Measurements from ENCODE around the gene CLSTN1.

CLSTN1 gene

DNA sequence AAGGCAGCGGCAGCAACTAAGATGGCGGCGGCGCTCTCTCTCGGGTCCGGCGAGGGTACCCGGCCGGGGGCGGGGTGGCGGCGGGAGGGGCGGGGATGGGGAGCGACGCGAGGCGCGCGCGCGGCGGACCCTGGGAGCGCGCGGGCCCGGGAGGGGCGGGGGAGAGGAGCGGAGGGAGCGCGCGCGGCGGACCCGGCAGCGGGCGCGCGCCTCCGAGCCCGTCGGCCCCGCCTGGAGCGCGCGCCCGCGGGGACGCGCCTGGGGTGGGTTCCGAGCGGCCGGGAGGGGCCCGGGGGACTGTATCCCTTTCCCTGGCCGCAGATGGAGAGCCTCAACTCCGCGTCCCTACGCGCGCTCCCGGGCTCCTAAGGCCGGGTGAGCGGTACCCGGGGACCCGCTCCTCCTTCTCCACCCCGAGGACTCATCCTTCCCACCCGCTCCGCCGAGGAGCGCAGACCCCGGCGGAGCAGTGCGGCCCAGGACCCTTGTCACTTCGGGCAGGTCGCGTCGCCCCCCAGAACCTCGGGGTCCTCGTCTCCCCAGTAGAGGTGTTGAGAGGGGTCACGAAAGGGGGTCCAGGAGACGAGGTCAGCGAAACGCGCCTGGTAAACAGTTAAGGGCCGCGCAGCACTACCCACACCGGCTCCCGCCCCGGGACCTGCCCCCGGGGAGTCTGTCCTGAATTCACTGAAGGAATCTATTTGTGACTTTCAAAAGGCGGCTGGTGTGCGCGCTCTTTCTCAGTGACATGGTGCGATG lies at the start of gene CLSTN1:
Gene CLSTN1, minus strand, starts transcription at position 23 of the 759 bp plus-strand sequence. CDS start 232 bp downstream, outside the sequence.
- DNase-seq (ENCODE audit: low read depth) = no peak

DNA sequence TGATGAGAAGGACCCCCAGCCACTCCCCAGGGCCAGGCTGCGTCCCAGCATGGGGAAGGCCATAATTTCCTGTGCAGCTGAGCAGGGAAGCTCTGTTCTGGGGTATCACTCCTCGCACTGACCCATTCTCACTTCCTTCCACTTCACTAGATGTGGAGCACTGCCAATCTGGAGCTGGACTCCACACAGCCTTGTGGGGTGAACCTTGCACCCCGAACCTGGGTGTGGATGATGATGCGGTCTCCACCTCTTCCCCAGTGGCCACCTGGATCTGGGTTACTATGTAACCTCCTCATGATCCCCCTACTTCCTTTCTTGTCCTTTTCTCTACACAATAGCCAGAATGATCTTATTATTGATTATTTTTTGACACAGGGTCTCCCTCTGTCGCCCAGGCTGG lies 49.6 kb upstream of the CLSTN1 start:
- no peak for DNase-seq (ENCODE audit: low read depth)

- no peak for DNase-seq (ENCODE audit: low read depth)
Observed at GRCh38 chr1:9872430-9873165, 48.8 kb upstream of the CLSTN1 start.

DNA sequence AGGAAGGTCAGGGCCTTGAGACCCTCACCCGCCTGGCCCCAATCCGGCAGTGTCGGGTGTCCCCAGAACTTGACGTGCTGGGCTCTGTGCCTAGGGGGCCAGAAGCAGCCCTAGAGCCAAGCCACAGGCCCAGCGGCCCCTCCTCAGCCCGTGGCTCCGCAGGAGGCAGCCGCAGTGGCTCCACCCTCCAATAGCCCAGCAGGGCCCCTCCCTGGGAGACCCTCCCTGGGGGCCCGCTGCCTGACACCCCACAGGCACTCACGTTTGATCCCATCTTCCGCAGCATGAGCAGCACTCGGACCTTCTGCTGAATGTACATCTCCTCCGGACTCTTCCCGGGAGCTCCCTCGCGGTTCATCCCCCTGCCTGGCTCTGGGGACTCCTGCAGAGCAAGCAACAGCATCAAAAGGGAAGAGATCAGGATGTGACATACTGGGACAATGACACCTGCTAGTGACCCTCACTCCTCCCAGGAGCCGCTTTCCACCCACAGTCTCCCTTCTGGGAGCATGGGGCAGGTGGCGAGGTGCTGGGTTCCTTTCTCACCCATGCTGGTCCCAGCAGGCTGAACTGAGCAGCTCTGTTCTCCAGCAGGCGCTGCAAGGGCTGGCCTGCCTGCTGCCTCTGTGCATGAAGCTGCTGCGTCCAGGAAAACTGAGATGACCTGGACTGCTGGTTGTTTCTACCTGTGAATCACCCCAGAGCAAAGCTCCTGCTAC lies 48.1 kb upstream of the CLSTN1 start:
- no peak for DNase-seq (ENCODE audit: low read depth)

DNA sequence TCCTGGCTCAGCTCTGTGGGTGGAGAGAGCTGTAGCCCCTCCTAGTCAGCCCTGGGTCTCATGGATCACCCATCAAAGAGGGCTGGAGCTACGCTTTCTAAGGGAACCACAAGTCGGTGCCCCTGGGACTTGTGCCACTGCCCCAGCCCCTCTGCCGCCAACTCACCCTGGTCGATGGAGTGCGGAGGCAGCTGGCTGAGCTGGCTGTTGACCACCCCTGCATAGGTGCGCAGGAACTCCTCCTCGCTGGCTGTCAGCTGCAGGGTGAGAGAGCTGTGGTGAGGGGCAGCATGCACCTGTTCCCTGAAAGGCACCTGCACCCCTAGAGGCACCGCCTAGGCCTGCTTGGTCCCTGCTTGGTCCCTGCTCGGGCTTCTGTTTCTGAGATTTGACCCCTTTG lies 47.3 kb upstream of the CLSTN1 start:
- DNase-seq (ENCODE audit: low read depth) = no peak

DNA sequence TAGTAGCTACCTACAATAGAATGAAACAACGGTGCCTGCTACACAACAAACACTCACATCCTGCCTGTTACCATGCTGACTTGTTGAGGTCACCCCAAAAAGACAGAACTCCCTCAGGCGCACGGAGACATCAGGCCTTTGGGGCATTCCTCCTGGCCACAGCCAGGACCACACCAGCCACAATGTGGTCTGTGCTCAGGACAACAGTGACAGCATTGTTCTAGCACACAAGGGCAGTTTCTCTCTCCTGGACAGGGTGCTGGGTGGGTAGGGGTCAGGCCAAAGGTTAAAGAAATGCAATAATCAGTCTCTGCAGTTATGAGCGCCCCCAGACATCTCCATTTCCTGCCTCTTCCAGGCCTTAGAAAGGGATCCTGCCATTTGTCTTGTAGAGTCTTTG lies 46.8 kb upstream of the CLSTN1 start:
- no peak for DNase-seq (ENCODE audit: low read depth)

- DNase-seq (ENCODE audit: low read depth) = no peak
Observed at GRCh38 chr1:9869831-9870251, 46.1 kb upstream of the CLSTN1 start.

DNA sequence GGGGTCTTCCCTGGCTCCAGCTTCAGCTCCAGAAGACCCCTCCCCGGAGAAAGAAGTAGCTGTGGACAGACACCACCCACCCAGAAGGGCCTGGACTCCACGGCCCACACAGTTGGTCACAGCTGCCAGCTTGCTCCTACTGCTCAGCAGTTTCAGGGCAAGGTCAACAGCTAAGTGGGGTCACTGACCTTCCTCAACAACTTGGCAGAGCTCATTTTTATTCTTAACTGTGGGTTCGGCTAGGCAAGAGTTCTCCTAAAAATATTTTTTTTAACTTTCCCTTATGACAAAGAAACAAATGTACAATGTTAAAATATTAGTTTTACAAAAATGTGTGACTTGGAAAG lies 44.5 kb upstream of the CLSTN1 start:
- no peak for DNase-seq (ENCODE audit: low read depth)

DNA sequence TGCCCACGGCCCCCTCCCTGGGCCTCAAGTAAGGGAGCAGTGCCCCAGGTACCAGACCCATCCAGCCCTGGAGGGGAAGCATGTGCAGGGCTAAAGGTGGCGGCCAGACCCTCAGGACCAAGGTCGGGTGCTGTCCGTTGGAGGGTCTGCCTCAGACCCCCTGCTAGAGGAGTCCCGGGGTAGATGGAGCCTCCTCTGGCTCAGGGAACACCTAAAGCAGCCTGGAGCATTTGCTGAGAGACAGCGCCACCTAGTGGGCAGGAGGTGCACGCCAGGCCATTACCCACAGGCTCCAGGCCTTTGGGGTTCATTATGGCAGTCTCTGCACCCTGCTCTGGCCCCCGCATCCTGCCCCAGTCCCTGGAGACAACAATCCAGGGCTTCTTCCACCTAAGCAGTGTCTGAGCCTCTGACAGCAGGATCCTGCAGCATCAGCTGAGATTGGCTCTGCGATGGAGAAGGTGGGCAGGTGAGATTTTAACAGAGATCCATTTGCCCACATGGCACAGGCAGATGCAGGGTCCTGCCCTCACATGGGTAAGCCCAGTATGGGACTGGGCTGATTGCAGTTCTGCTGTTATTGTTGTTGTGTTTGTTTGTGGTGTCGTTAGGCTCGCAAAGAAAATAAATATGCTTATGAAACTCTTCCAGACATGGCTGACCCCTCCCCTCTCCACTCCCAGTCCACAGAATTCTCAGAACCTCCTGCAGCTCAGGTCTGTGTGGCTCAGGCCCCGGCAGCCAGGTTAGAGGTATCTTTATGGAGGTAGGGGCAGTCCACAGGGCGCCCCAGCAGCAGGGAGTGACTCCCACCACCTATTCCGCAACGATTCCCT lies 43.9 kb upstream of the CLSTN1 start:
- DNase-seq (ENCODE audit: low read depth) = peak; percentile 36

DNA sequence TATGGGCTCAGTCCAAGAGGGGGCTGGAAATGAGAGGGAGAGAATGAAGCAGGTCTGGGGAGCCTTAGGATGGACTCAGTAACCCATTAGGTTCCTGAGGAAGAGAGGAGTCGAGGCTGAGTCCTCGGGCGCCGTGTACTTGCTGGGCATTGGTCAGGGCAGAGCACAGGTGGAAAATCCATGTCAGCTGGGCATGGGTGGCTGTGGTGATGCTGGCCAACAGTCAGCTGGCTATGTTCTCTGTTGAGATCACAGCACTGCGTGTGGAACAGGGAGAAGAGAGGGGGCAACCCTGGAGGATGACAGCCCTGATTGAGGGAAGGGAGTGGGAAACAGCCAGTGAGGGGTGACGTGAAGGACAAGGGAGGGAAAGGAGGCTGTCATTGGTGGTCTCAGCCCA lies 43.1 kb upstream of the CLSTN1 start:
- no peak for DNase-seq (ENCODE audit: low read depth)

- no peak for DNase-seq (ENCODE audit: low read depth)
Observed at GRCh38 chr1:9865724-9866123, 42.0 kb upstream of the CLSTN1 start.

DNA sequence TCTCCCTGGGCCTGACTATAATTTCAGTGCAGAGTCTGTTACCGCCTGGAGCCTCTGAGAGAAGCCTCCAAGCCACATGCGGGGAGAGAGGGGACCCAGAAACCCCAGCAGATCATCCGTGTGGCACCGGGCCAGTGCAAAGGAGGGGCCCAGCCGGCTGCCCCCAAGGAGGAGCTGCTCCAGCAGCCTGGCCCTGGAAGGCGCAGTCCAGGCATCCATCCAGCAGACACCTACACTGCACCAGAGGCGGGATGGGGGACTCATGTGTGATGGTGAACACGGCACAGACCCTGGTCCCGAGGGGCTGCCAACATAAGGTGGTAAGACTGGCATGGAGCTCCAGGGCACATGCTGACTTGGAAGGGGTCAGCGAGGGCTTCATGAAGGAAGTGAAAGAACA lies 39.6 kb upstream of the CLSTN1 start:
- no peak for DNase-seq (ENCODE audit: low read depth)

DNA sequence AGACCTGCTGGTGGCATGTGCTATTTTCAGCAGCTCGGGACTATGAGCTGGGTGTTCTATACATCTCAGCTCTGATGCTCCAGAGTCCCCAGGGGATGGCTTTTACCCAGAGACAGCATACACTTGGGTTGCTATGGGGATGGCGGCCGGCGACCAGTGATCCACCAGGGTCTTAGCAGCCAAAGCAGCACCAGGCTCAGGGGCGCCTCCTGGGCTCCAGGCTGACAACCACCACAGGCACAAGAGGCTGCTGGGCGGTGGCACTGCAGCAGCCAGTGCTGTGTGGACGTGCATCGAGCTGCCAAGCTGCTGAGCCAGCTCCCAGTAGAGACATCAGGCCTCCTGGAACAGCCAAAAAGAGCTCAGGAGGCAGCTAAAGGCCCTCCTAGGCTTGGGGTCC lies 37.6 kb upstream of the CLSTN1 start:
- DNase-seq (ENCODE audit: low read depth) = no peak

DNA sequence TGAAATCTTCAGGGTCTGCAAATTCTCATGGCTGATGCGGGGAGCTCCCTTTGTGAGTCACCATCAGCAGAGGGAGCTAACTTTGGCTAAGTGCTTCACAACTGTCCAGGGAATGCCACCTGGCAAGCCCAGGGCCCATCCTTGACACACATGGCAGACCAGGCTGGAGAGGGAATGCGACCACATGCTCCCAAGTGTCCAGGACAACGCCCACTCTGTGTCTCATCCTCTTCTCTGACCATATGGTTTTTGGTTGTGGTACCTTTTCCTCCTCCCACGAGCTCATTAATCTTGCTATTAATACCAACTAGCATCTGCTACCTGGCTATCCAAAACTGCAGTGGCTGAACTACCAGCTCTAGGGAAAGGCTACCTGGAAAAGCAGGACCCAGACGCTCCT lies 37.1 kb upstream of the CLSTN1 start:
- no peak for DNase-seq (ENCODE audit: low read depth)

GRCh38 chr1:9859281-9860014 lies 35.7 kb upstream of the CLSTN1 start:
- no peak for DNase-seq (ENCODE audit: low read depth)

GRCh38 chr1:9858293-9859035 lies 34.7 kb upstream of the CLSTN1 start:
- no peak for DNase-seq (ENCODE audit: low read depth)

DNA sequence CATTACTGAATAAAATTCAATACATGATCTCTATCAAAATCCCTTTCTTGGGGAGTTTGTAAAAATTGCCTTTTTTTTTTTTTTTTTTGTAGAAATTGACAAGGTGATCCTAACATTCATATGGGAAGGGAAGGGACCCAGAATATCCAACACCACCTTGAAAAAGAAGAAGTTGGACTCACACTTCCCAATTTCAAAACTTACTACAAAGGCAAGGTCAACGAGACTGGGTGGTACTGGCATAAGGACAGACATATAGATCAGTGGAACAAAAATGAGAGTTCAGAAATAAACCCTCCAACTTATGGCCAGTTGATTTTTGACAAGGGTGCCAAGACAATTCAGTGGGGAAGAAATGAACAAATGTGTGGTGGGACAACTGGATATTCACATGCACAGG lies 31.4 kb upstream of the CLSTN1 start:
- DNase-seq (ENCODE audit: low read depth) = no peak

GRCh38 chr1:9853249-9853595 lies 29.5 kb upstream of the CLSTN1 start:
- no peak for DNase-seq (ENCODE audit: low read depth)

GRCh38 chr1:9852410-9853248 lies 28.9 kb upstream of the CLSTN1 start:
- DNase-seq (ENCODE audit: low read depth) = no peak

- no peak for DNase-seq (ENCODE audit: low read depth)
Observed at GRCh38 chr1:9852004-9852403, 28.2 kb upstream of the CLSTN1 start.

Measured in HS-27A (cell line).